ENCODE results near the gene SLC9A5.

DNA sequence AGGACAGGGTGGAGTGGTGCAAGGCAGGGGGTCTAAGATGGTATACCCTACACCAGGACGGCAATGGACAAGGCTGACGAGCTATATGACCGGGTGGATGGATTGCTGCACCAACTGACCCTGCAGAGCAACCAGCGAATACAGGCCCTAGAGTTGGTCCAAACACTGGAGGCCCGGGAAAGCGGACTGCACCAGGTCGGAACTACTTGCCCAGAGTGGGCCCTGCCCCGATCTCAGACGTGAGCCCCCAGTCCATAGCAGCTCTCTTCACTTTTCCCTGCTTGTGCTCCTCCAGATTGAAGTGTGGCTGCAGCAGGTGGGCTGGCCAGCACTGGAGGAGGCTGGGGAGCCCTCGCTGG, 33.6 kb downstream of the SLC9A5 start:
- TF ChIP-seq CTCF (IDR thresholded peaks at IDR 0.05; ENCODE audit: borderline replicate concordance, extremely low read depth, low read length, poor library complexity, severe bottlenecking): no peak
- TF ChIP-seq EZH2 (IDR thresholded peaks at IDR 0.05; ENCODE audit: borderline replicate concordance, low read depth, low read length, severe bottlenecking): no peak
